Cardiac septum (tissue), 1 donor: ENCODE measurements around the gene CTDNEP1. TPM values are rescaled to one million over a fixed set of nuclear protein-coding genes. Genes with fewer than 3 reads are reported as not detected.
"Not testable (repeated sequence)": the region's sequence is repeated elsewhere in the genome, so short reads cannot be mapped to it uniquely, and the experiment has no call there.

Experiments used
- DNase-seq: peaks from one replicate; pipeline ENCODE4 v3.0.0-alpha.2; 2020; ENCODE audit warnings: low spot score
- intact Hi-C: fragments of 100-400 bp; cut with DNase I; formaldehyde crosslinking; loops from one replicate; pipeline ENCODE4 v1.14.0; 2022
- total RNA-seq: library from RNA; stranded (reverse); fragmentation: NEBNext Ultra II Directional; extraction: Animal tissue kit (Norgen Biotek cat#: 25700); gene quantifications from one replicate; pipeline ENCODE4 v1.2.1, GENCODE V29; 2021
- donor health status: DM: no; HTN: no; CAD: no.

Gene CTDNEP1
- total RNA-seq, 1 donor from 2014 or later = 111 TPM

DNA sequence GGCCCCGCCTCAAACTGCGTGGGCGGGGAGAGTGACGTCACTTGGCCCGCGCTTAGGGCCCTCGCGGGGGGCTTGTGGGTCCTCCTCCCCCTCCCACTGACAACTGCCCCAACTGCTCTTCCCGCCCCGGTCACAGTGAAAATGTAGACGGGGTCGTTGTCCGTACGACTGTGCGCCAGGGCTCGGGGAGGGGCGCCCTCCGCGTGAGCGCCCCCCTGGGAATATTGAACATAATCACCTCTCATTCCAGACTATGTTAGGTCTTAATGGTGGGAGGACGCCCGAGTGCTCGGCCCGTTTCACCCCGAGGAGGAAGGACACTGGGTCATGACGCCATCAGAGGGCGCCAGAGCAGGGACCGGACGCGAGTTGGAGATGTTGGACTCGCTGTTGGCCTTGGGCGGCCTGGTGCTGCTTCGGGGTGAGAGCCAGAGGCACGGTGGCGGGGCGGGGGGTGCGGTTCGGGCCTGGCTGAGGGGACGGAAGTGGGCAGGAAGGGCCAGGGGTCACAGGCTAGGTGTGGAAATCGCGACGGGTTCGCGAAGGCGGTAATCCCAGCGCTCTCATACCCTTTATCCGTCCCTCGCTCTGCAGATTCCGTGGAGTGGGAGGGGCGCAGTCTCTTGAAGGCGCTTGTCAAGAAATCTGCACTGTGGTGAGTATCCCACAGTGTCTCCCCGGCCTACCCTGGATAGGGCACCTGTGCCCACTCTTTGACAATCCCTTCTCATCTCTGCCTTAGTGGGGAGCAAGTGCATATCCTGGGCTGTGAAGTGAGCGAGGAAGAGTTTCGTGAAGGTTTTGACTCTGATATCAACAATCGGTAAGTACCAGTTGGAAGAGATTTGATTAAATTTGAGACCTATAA is 876 bp upstream of the CTDNEP1 start, which contains the start of gene ELP5:
Gene ELP5, plus strand, starts transcription at position 40 of the 868 bp plus-strand sequence. Its CDS starts 336 bp downstream, at position 376.
- intact Hi-C loops = loop anchor here (1.0 to 5.0 kb wide), 3 partner anchors 13 to 320 kb away; partner anchors contain the start of genes PHF23 and SLC2A4
- peak; percentile 97 for DNase-seq

GRCh38 chr17:7250695-7251627 is 573 bp downstream of the CTDNEP1 start:
- intact Hi-C loops = loop anchor here (5.0 kb wide), 1 partner anchor 321 kb away; no protein-coding TSS in a partner anchor
- no peak for DNase-seq

GRCh38 chr17:7249830-7250229 is 1.7 kb downstream of the CTDNEP1 start:
- no peak for DNase-seq
- intact Hi-C loops = loop anchor here (5.0 kb wide), 1 partner anchor 322 kb away; no protein-coding TSS in a partner anchor

DNA sequence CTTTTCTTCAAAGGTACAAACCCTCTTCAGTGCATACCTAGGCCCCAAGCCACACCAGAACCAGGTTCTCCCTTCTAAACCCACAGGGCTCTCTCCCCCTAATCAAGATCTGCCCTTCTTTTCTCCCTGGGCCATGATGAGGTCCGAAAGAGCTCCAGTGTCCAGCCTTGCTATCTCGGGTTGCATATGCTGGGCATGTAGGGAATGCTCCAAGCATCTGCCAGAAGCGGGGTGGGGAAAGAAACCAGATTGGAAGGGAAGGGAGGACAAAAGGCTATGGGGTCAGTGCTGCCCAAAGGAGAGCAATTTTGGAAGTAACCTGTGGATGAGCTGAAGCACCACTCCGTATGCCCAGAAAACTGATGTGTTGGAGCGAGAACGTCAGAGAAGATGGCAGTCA is 2.3 kb downstream of the CTDNEP1 start:
- intact Hi-C loops = no loop called here
- no peak for DNase-seq

- intact Hi-C loops = no loop called here
- no peak for DNase-seq
Observed at GRCh38 chr17:7248796-7249195, 2.7 kb downstream of the CTDNEP1 start.

DNA sequence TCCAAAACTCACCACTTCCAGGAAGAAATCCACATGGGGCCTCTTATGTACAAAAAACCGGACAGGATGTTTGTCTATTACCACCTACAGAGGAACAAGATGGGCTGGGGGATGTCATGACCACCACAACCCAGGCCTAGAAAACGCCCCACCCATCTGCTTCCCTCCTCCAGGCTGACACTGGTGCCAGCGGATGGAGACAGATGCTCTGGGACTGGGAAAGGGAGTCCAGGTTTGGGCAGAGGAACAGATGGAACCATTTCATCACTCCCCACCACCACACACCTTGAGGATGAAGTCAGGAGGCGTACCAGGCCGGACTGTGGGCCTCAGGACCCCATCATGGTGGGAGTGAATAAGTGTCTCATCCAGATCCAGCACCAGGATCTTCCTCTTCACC is 4.8 kb downstream of the CTDNEP1 start:
- intact Hi-C loops = no loop called here

GRCh38 chr17:7243838-7244237 is 7.7 kb downstream of the CTDNEP1 start:
- intact Hi-C loops, DNase-seq: not testable (repeated sequence)

More for the DNA sequence above, 4.8 kb downstream of the CTDNEP1 start:
- DNase-seq = no peak

GRCh38 chr17:7243453-7243729 is 8.1 kb downstream of the CTDNEP1 start:
- intact Hi-C loops = no loop called here
- DNase-seq = no peak

- DNase-seq = peak; percentile 98
- intact Hi-C loops = no loop called here
Observed at GRCh38 chr17:7242717-7243452, 8.6 kb downstream of the CTDNEP1 start.

- intact Hi-C loops = no loop called here
- DNase-seq = peak; percentile 98
Observed at GRCh38 chr17:7241783-7242716, 9.5 kb downstream of the CTDNEP1 start, which contains the start of gene GABARAP. Gene GABARAP, minus strand, starts transcription at chr17:7242449. Its CDS starts 119 bp downstream, at chr17:7242330.

DNA sequence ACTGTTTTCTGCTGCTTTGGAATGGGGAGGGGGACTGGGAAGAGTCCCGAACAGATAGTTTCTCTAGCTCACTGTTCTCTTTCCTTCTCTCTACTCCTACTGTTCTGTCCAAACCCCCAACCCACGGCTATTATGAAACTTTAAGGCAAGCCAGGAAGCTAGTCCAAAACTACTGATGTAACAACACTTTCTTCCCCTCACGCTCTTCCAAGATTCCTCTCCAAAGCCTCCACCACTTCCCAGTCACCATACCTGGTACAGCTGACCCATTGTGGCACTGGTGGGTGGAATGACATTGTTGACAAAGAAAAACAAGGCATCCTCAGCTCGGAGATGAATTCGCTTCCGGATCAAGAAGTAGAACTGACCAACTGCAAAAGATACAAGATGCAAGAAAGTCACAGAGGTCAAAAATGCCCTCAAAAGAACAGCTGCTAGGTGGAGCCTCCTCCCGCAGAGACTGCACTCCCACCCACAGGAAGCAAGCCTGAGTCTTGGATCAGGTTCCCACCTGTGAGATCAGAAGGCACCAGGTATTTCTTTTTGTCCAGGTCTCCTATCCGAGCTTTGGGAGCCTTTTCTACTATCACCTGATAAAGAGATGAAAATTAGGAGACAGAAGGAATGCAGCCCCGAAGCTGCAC is 10.3 kb downstream of the CTDNEP1 start:
- intact Hi-C loops = no loop called here

DNA sequence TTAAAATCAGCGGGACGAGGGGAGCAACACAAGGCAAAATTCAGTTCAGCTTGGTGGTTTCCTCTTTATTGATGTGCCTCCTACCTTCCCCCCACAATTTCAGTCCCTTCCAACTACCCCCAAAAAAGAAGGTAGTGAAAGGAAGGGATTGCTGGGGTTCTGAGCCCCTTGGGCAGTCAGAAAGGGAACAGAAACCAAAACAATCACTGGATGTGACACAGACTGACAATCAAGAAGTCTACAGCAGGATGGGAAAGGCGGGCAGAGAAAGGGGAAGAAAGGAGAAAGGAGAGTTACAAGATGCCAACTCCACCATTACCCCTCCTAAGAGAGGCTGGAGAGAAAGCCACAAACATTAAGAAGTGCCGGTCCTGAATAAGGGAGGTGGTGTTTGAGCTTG is 11.2 kb downstream of the CTDNEP1 start:
- DNase-seq = no peak
- intact Hi-C loops = no loop called here

More for the DNA sequence above, 10.3 kb downstream of the CTDNEP1 start:
- no peak for DNase-seq

GRCh38 chr17:7239091-7240027 is 12.2 kb downstream of the CTDNEP1 start, which contains the start of gene PHF23:
Gene PHF23, minus strand, starts transcription at chr17:7239457. Its CDS starts 178 bp downstream, at chr17:7239279.
- intact Hi-C loops = loop anchor here (1.0 to 5.0 kb wide), 4 partner anchors 13 to 318 kb away; partner anchors contain the start of genes EIF5A, ELP5 and TNFSF13
- DNase-seq = peak; percentile 100

DNA sequence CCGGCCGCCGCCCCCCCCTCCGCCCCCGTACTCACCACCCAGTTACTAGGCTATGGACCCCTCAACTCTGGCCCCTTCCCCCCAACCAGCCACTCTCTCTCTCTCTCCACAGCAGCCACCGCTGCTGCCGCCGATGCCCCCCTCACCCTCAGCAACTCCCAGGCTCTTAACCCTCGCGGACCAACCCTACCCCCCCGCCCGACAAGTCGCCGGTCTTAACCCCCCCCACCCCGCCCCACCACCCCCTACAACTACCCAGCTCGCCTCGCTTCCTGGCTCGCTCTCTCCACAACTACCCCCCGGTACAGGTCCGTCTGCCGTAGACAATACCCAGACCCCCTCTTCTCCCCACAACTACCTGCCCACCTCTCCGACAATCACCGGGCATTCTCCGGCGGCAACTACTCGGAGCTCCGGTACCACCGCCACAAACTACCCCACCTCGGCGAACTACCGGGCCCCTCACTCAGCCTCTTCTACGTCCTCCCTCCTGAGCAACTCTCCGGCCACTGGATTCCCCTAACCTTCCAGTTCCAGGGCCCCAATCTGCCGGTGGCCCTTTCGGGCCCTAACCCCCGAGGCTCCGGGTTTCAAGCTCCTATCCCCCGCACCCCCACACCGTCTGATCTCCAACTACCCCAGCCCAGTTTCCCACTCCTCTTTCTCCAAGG is 13.0 kb downstream of the CTDNEP1 start:
- intact Hi-C loops = loop anchor here (1.0 to 5.0 kb wide), 4 partner anchors 14 to 319 kb away; partner anchors contain the start of genes EIF5A, ELP5 and TNFSF13
- no peak for DNase-seq

- intact Hi-C loops = loop anchor here (2.0 to 5.0 kb wide), 3 partner anchors 17 to 319 kb away; partner anchors contain the start of genes EIF5A and TNFSF13
- DNase-seq = peak; percentile 91
Observed at GRCh38 chr17:7237761-7238419, 13.6 kb downstream of the CTDNEP1 start.
